ENCODE results near the gene KLHL26.

- TF ChIP-seq POLR2A (IDR thresholded peaks at IDR 0.05) = no peak
- TF ChIP-seq CTCF (IDR thresholded peaks at IDR 0.05) = no peak
- TF ChIP-seq POLR2AphosphoS5 (IDR thresholded peaks at IDR 0.05; ENCODE audit: insufficient read depth in 1 of 2, low read depth in 1 of 2) = no peak
Measured at GRCh38 chr19:18717601-18718000, 80.8 kb downstream of the KLHL26 start.

All from vagina (tissue), 2 donors.